ENCODE measurements around the gene CSGALNACT2. TPM values are rescaled to one million over a fixed set of nuclear protein-coding genes. Genes with fewer than 3 reads are reported as not detected.

The CSGALNACT2 gene
- total and polyA plus RNA-seq, 10 of the 15 experiments (the other 5 are each of a cell fraction or from before 2014, with no cell fraction given), result 2.5 to 12.6 (median 8.7) TPM

GRCh38 chr10:43090188-43090587, 48.1 kb upstream of the CSGALNACT2 start:
- Histone ChIP-seq H3K9me3 (replicated peaks; ENCODE audit: control insufficient read depth, insufficient read depth, low read length) (no peaks in the 10 kb centered on the region), H3K36me3 (ENCODE audit: control insufficient read depth in 2 of 2, insufficient read depth in 2 of 2, low read length in 1 of 2) (no peaks in the 10 kb centered on the region), H3K27me3 (replicated peaks in 1 of 2; ENCODE audit: control insufficient read depth in 2 of 2, insufficient read depth in 2 of 2, low read length in 1 of 2) (peaks cover 0 to 1% of the 10 kb centered on the region in 2 experiments; a peak in 1 of 4 replicates), H3K4me1 (ENCODE audit: control insufficient read depth, insufficient read depth, low read length) (no peaks in the 10 kb centered on the region), H4K20me1 (ENCODE audit: control insufficient read depth, insufficient read depth) (no peaks in the 10 kb centered on the region), H3K9ac (ENCODE audit: control insufficient read depth, insufficient read depth, low read length) (no peak overlapping the region), H3K27ac (ENCODE audit: control insufficient read depth, insufficient read depth) (no peak overlapping the region), H3K4me2 (ENCODE audit: control insufficient read depth, insufficient read depth) (no peak overlapping the region), H3K79me2 (ENCODE audit: control insufficient read depth, insufficient read depth, low read length) (no peaks in the 10 kb centered on the region), H3K4me3 (no peak overlapping the region), H2AFZ (ENCODE audit: control insufficient read depth, low read depth, low read length) (no peak overlapping the region)
- ChIA-PET RAD21 (ENCODE audit: unreplicated experiment) (no interaction called here), SMC1A (ENCODE audit: uncharacterized antibody, unreplicated experiment) (no interaction called here), POLR2A (no interaction called here), CTCF (no interaction called here)
- in situ Hi-C loops (cut with MboI) (no loop called here), intact Hi-C loops (cut with micrococcal nuclease; ENCODE audit: unreplicated experiment) (no loop called here)
- ATAC-seq (no peak), DNase-seq (ENCODE audit: low read depth, low spot score) (no peak), FAIRE-seq (no peak)
- BruUV-seq (replicated peaks), result no TSS peak
- TF ChIP-seq, protein P1, sequence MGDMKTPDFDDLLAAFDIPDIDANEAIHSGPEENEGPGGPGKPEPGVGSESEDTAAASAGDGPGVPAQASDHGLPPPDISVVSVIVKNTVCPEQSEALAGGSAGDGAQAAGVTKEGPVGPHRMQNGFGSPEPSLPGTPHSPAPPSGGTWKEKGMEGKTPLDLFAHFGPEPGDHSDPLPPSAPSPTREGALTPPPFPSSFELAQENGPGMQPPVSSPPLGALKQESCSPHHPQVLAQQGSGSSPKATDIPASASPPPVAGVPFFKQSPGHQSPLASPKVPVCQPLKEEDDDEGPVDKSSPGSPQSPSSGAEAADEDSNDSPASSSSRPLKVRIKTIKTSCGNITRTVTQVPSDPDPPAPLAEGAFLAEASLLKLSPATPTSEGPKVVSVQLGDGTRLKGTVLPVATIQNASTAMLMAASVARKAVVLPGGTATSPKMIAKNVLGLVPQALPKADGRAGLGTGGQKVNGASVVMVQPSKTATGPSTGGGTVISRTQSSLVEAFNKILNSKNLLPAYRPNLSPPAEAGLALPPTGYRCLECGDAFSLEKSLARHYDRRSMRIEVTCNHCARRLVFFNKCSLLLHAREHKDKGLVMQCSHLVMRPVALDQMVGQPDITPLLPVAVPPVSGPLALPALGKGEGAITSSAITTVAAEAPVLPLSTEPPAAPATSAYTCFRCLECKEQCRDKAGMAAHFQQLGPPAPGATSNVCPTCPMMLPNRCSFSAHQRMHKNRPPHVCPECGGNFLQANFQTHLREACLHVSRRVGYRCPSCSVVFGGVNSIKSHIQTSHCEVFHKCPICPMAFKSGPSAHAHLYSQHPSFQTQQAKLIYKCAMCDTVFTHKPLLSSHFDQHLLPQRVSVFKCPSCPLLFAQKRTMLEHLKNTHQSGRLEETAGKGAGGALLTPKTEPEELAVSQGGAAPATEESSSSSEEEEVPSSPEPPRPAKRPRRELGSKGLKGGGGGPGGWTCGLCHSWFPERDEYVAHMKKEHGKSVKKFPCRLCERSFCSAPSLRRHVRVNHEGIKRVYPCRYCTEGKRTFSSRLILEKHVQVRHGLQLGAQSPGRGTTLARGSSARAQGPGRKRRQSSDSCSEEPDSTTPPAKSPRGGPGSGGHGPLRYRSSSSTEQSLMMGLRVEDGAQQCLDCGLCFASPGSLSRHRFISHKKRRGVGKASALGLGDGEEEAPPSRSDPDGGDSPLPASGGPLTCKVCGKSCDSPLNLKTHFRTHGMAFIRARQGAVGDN (IDR thresholded peaks at IDR 0.05), result no peak
- no peak for TF ChIP-seq EP300 (IDR thresholded peaks at IDR 0.05; ENCODE audit: borderline replicate concordance in 1 of 2, control insufficient read depth in 1 of 2, low read depth in 2 of 2, low read length in 2 of 2)
- no peak for TF ChIP-seq MYB (IDR thresholded peaks at IDR 0.05; ENCODE audit: borderline replicate concordance, low read depth, low read length)
- no peak for TF ChIP-seq MXI1 (IDR thresholded peaks at IDR 0.05; ENCODE audit: low read depth, low read length)
- no peak for TF ChIP-seq YY1 (IDR thresholded peaks at IDR 0.05; ENCODE audit: low read depth, low read length)
- TF ChIP-seq FOXM1 (IDR thresholded peaks at IDR 0.05; ENCODE audit: low read depth, low read length), result no peak
- TF ChIP-seq PML (IDR thresholded peaks at IDR 0.05; ENCODE audit: low read length), result no peak
- no peak for TF ChIP-seq BACH1 (IDR thresholded peaks at IDR 0.05; ENCODE audit: borderline replicate concordance)
- TF ChIP-seq CHD2 (IDR thresholded peaks at IDR 0.05; ENCODE audit: borderline replicate concordance, low read depth, low read length), result no peak
- no peak for TF ChIP-seq CBFB (IDR thresholded peaks at IDR 0.05; ENCODE audit: low read depth)
- no peak for TF ChIP-seq RCOR1 (conservative IDR thresholded peaks at IDR 0.05; ENCODE audit: low read depth, low read length)
- no peak for TF ChIP-seq SMC3 (IDR thresholded peaks at IDR 0.05; ENCODE audit: borderline replicate concordance, low read length)
- no peak for TF ChIP-seq GATAD2B (conservative IDR thresholded peaks at IDR 0.05; ENCODE audit: low read depth)
- TF ChIP-seq STAT1 (conservative IDR thresholded peaks at IDR 0.05), result no peak
- TF ChIP-seq, protein P2, sequence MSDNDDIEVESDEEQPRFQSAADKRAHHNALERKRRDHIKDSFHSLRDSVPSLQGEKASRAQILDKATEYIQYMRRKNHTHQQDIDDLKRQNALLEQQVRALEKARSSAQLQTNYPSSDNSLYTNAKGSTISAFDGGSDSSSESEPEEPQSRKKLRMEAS (IDR thresholded peaks at IDR 0.05; ENCODE audit: low read depth, low read length), result no peak
- no peak for TF ChIP-seq POLR2AphosphoS2 (IDR thresholded peaks at IDR 0.05; ENCODE audit: low read depth, low read length)
- TF ChIP-seq CHD1 (IDR thresholded peaks at IDR 0.05; ENCODE audit: low read depth, low read length), result no peak
- no peak for TF ChIP-seq CBX3 (IDR thresholded peaks at IDR 0.05; ENCODE audit: borderline replicate concordance, low read depth)
- 8% methylated on average over 8 of the region's 8 CpGs for WGBS (ENCODE audit: insufficient coverage, insufficient replicate concordance, low lambda C conversion rate, missing lambda C conversion rate)
